HepG2 (cell line): ENCODE measurements around the gene THSD4. TPM values are rescaled to one million over a fixed set of nuclear protein-coding genes. Genes with fewer than 3 reads are reported as not detected.

Experiments
- ATAC-seq: fragments of 200-7000 bp; cut with Tn5 transposase; 3 replicates; pipeline ENCODE4 v1.9.1; 2020; ENCODE audit warnings: mild to moderate bottlenecking, moderate library complexity
- BruUV-seq: library from RNA; stranded (reverse); fragments of 400-500 nt; replicated peaks from 2 replicates; lab custom pipeline; 2021; lab: Mats Ljungman, UMichigan
- CTCF ChIA-PET: fragments of 300-600 bp; formaldehyde crosslinking; extraction: SDS; loops from one replicate; lab custom pipeline; 2021; ENCODE audit warnings: low total read pairs, inconsistent platforms, low intra/inter-chr PET ratio; lab: Yijun Ruan, JAX
- POLR2A ChIA-PET: fragments of 350-600 bp; sonication (Branson Sonifier 250); formaldehyde crosslinking; loops from one replicate; lab custom pipeline; 2020; ENCODE audit warnings: antibody characterized with exemption, inconsistent platforms; lab: Yijun Ruan, JAX
- DNase-seq: peaks from one replicate; pipeline ENCODE4 v3.0.0-alpha.2; 2015; ENCODE audit warnings: low spot score
- FAIRE-seq: peaks from 3 replicates; lab custom pipeline; 2011; peaks lifted over from hg19 to GRCh38; lab: Jason Lieb, UNC
- H2AFZ ChIP-seq: one replicate; pipeline ENCODE4 v1.6.1; 2011; ENCODE audit warnings: low read length, inconsistent platforms
- H3K27ac ChIP-seq: fragments of 300-600 bp; 3 replicates; pipeline ENCODE4 v1.8.0; 2011; ENCODE audit warnings: mixed run types, mild to moderate bottlenecking, mixed read lengths, low read length, inconsistent platforms; ENCODE audit not compliant: insufficient read depth; ENCODE audit errors: extremely low read length
- H3K27me3 ChIP-seq, 2 experiments: fragments of 200-600 bp in 1 of 2; 2 replicates in 1 of 2; 3 replicates in 1 of 2; pipeline versions ENCODE4 v1.6.0 to v1.8.0; 2011; ENCODE audit warnings: low read length in 2 of 2, mild to moderate bottlenecking in 2 of 2, moderate library complexity in 2 of 2, inconsistent platforms in 1 of 2; ENCODE audit not compliant: insufficient read depth in 2 of 2, control insufficient read depth in 1 of 2
- H3K36me3 ChIP-seq, 2 experiments: fragments of 200-600 bp in 1 of 2; replicated peaks in 1 of 2; 2 replicates in 1 of 2; 3 replicates in 1 of 2; pipeline versions ENCODE4 v1.5.1 to v1.8.0; 2011; ENCODE audit warnings: low read length in 2 of 2, inconsistent platforms in 1 of 2; ENCODE audit not compliant: insufficient read depth in 2 of 2, control insufficient read depth in 1 of 2
- H3K4me1 ChIP-seq: 2 replicates; pipeline ENCODE4 v1.5.1; 2012; ENCODE audit warnings: low read length, inconsistent platforms; ENCODE audit not compliant: insufficient read depth
- H3K4me2 ChIP-seq: 2 replicates; pipeline ENCODE4 v1.6.0; 2011; ENCODE audit warnings: low read depth, low read length, inconsistent platforms
- H3K4me3 ChIP-seq, 3 experiments: fragments of 200-600 bp in 1 of 3; sonication (generic), shearing (Covaris generic) in 1 of 3; replicated peaks in 1 of 3; 2 replicates each; pipeline ENCODE4 v1.5.1; 2011 to 2016; ENCODE audit warnings: low read length in 3 of 3, inconsistent platforms in 2 of 3, low read depth in 2 of 3, mild to moderate bottlenecking in 2 of 3, control low read depth in 1 of 3, mixed read lengths in 1 of 3; ENCODE audit not compliant: insufficient read depth in 1 of 3
- H3K79me2 ChIP-seq: one replicate; pipeline ENCODE4 v1.6.1; 2011; ENCODE audit warnings: low read length, inconsistent platforms; ENCODE audit not compliant: insufficient read depth
- H3K9ac ChIP-seq: 2 replicates; pipeline ENCODE4 v1.6.0; 2011; ENCODE audit warnings: mild to moderate bottlenecking, low read depth, low read length, inconsistent platforms; ENCODE audit not compliant: insufficient read depth
- H3K9me3 ChIP-seq: 2 replicates; pipeline ENCODE4 v1.5.1; 2012; ENCODE audit warnings: mild to moderate bottlenecking, low read length
- H4K20me1 ChIP-seq: 2 replicates; pipeline ENCODE4 v1.6.0; 2011; ENCODE audit warnings: inconsistent platforms, mild to moderate bottlenecking, low read length, moderate library complexity; ENCODE audit not compliant: insufficient read depth
- AGO1 ChIP-seq: fragments of 200-400 bp; formaldehyde crosslinking; IDR thresholded peaks from 2 replicates; pipeline ENCODE4 v1.6.1; 2017; ENCODE audit warnings: mild to moderate bottlenecking, low read depth, low read length, moderate library complexity; ENCODE audit not compliant: poor library complexity, severe bottlenecking
- AKAP8 ChIP-seq: sonication (generic); formaldehyde crosslinking; IDR thresholded peaks from 2 replicates; pipeline ENCODE4 v1.5.1; 2020; ENCODE audit warnings: mild to moderate bottlenecking, missing genetic modification reagents
- HES4 ChIP-seq: sonication (generic); formaldehyde crosslinking; IDR thresholded peaks from 2 replicates; pipeline ENCODE4 v1.9.0; 2021; ENCODE audit warnings: mild to moderate bottlenecking, missing genetic modification reagents, borderline replicate concordance
- MXI1 ChIP-seq: IDR thresholded peaks from 3 replicates; pipeline ENCODE4 v1.6.1; 2012; ENCODE audit warnings: low read depth, low read length, inconsistent platforms, borderline replicate concordance
- RBAK ChIP-seq: sonication (generic); formaldehyde crosslinking; IDR thresholded peaks from 2 replicates; pipeline ENCODE4 v1.5.1; 2020; ENCODE audit warnings: mild to moderate bottlenecking, missing genetic modification reagents
- SRSF4 ChIP-seq: fragments of 200-400 bp; formaldehyde crosslinking; IDR thresholded peaks from one replicate; pipeline ENCODE4 v1.6.1; 2018; ENCODE audit warnings: mild to moderate bottlenecking, low read depth, low read length, moderate library complexity; ENCODE audit not compliant: poor library complexity, severe bottlenecking
- TCF7L2 ChIP-seq: IDR thresholded peaks from 2 replicates; pipeline ENCODE4 v1.6.1; 2011; ENCODE audit warnings: mild to moderate bottlenecking, low read depth, low read length, moderate library complexity
- TGIF2 ChIP-seq: IDR thresholded peaks from 2 replicates; pipeline ENCODE4 v1.6.1; 2016; ENCODE audit warnings: control low read depth, missing compliant biosample characterization
- THAP11 ChIP-seq: IDR thresholded peaks from 2 replicates; pipeline ENCODE4 v1.6.1; 2016; ENCODE audit warnings: missing biosample characterization, missing genetic modification reagents
- ZBTB21 ChIP-seq: sonication (generic); formaldehyde crosslinking; IDR thresholded peaks from 2 replicates; pipeline ENCODE4 v1.4.0; 2020; ENCODE audit warnings: missing genetic modification reagents
- ZMYM2 ChIP-seq: sonication (generic); formaldehyde crosslinking; IDR thresholded peaks from 2 replicates; pipeline ENCODE4 v1.8.0; 2022; ENCODE audit warnings: mild to moderate bottlenecking, missing genetic modification reagents
- ZNF326 ChIP-seq: sonication (generic); formaldehyde crosslinking; IDR thresholded peaks from 2 replicates; pipeline ENCODE4 v1.4.0; 2020; ENCODE audit warnings: missing genetic modification reagents, borderline replicate concordance
- ZNF562 ChIP-seq: sonication (generic); formaldehyde crosslinking; IDR thresholded peaks from 2 replicates; pipeline ENCODE4 v1.8.0; 2022; ENCODE audit warnings: missing genetic modification reagents, borderline replicate concordance
- WGBS: methylation state at CpG from one replicate; pipeline ENCODE4 v1.1.6; 2017; ENCODE audit warnings: low lambda C conversion rate; 5-methylcytosine and 5-hydroxymethylcytosine counted together
- in situ Hi-C: cut with HindIII; loops from 2 replicates; pipeline ENCODE4 v1.10.0; 2017; ENCODE audit warnings: low pct_unique_long_range_greater_than_20kb; ENCODE audit not compliant: extremely low pct_ligation_motif_present
- intact Hi-C: fragments of 100-400 bp; cut with micrococcal nuclease; formaldehyde crosslinking; loops from one replicate; pipeline ENCODE4 v1.10.0; 2022; ENCODE audit not compliant: unreplicated experiment
- polyA plus RNA-seq, 8 experiments: library from polyadenylated mRNA; depleted of rRNA in 3 of 8; stranded (reverse) in 7 of 8; unstranded in 1 of 8; fragments of >200 nt; fragmentation: Illumina TruSeq in 4 of 8; extraction: Trizol in 4 of 8; gene quantifications; 2 replicates each; pipeline versions ENCODE4 v1.2.1 to v1.2.3, GENCODE V29; 2011 to 2016; ENCODE audit warnings: low read depth in 4 of 8, missing spikeins in 1 of 8, mixed read lengths in 1 of 8; ENCODE audit not compliant: insufficient read depth in 1 of 8
- total RNA-seq, 5 experiments: library from RNA; depleted of rRNA; stranded (reverse); fragments of >200 nt; fragmentation: Illumina TruSeq; extraction: Trizol; gene quantifications; 2 replicates each; pipeline ENCODE4 v1.2.3, GENCODE V29; 2016; ENCODE audit warnings: low read depth in 1 of 5
- TF ChIP-seq, protein P1 (sequence below): sonication (generic); formaldehyde crosslinking; IDR thresholded peaks from 2 replicates; pipeline ENCODE4 v1.4.0; 2020; ENCODE audit warnings: missing genetic modification reagents, mild to moderate bottlenecking, borderline replicate concordance
- TF ChIP-seq, protein P2 (sequence below): sonication (generic); formaldehyde crosslinking; IDR thresholded peaks from 2 replicates; pipeline ENCODE4 v1.4.0; 2020; ENCODE audit warnings: mild to moderate bottlenecking, missing genetic modification reagents, borderline replicate concordance
- TF ChIP-seq, protein P3 (sequence below): sonication (generic); formaldehyde crosslinking; IDR thresholded peaks from 2 replicates; pipeline ENCODE4 v1.4.0; 2020; ENCODE audit warnings: mild to moderate bottlenecking, missing genetic modification reagents, borderline replicate concordance

THSD4 gene
- total and polyA plus RNA-seq, 2 of the 13 experiments (the other 11 are each of a cell fraction or from before 2014, with no cell fraction given), result 0.07 to 0.21 TPM

GRCh38 chr15:71780115-71780976, 665.1 kb downstream of the THSD4 start:
- no peak overlapping the region for H3K27ac ChIP-seq
- H3K9ac ChIP-seq, result no peak overlapping the region
- in situ Hi-C loops, result no loop called here
- H4K20me1 ChIP-seq, result no peaks in the 10 kb centered on the region
- H2AFZ ChIP-seq, result no peak overlapping the region
- no peak overlapping the region for H3K4me2 ChIP-seq
- DNase-seq (peak; percentile 45), FAIRE-seq (peak; percentile 44), ATAC-seq (peak; percentile 78)
- H3K27me3 ChIP-seq, result peaks cover 5 to 23% of the 10 kb centered on the region in 2 experiments; a peak in 3 of 5 replicates
- no peaks in the 10 kb centered on the region for H3K79me2 ChIP-seq
- no peaks in the 10 kb centered on the region for H3K4me1 ChIP-seq
- intact Hi-C loops, result no loop called here
- no peaks in the 10 kb centered on the region for H3K36me3 ChIP-seq
- CTCF ChIA-PET, result interaction anchor here (0.6 to 2.0 kb wide), 2 partner anchors 28 to 36 kb away, joined by 3 to 7 read pairs; no protein-coding TSS in a partner anchor
- POLR2A ChIA-PET, result no interaction called here
- no peak overlapping the region for H3K4me3 ChIP-seq
- H3K9me3 ChIP-seq, result no peaks in the 10 kb centered on the region
- 10% methylated on average over 13 of the region's 13 CpGs for WGBS
- no TSS peak for BruUV-seq
- TF ChIP-seq ZMYM2 (CRISPR knock-in tag) (no peak), ZNF326 (no peak), TGIF2 (CRISPR knock-in tag) (no peak), MXI1 (no peak), HES4 (CRISPR knock-in tag) (no peak), AKAP8 (CRISPR knock-in tag) (no peak), SRSF4 (no peak), RBAK (no peak), ZNF562 (CRISPR knock-in tag) (no peak), TCF7L2 (no peak), ZBTB21 (CRISPR knock-in tag) (no peak), AGO1 (no peak), THAP11 (CRISPR knock-in tag) (no peak)
- TF ChIP-seq, protein P1, sequence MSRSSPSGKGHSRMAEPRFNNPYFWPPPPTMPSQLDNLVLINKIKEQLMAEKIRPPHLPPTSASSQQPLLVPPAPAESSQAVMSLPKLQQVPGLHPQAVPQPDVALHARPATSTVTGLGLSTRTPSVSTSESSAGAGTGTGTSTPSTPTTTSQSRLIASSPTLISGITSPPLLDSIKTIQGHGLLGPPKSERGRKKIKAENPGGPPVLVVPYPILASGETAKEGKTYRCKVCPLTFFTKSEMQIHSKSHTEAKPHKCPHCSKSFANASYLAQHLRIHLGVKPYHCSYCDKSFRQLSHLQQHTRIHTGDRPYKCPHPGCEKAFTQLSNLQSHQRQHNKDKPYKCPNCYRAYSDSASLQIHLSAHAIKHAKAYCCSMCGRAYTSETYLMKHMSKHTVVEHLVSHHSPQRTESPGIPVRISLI (CRISPR knock-in tag), result peak; percentile 80
- TF ChIP-seq, protein P2, sequence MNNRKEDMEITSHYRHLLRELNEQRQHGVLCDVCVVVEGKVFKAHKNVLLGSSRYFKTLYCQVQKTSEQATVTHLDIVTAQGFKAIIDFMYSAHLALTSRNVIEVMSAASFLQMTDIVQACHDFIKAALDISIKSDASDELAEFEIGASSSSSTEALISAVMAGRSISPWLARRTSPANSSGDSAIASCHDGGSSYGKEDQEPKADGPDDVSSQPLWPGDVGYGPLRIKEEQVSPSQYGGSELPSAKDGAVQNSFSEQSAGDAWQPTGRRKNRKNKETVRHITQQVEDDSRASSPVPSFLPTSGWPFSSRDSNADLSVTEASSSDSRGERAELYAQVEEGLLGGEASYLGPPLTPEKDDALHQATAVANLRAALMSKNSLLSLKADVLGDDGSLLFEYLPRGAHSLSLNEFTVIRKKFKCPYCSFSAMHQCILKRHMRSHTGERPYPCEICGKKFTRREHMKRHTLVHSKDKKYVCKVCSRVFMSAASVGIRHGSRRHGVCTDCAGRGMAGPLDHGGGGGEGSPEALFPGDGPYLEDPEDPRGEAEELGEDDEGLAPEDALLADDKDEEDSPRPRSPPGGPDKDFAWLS, result no peak
- TF ChIP-seq, protein P3, sequence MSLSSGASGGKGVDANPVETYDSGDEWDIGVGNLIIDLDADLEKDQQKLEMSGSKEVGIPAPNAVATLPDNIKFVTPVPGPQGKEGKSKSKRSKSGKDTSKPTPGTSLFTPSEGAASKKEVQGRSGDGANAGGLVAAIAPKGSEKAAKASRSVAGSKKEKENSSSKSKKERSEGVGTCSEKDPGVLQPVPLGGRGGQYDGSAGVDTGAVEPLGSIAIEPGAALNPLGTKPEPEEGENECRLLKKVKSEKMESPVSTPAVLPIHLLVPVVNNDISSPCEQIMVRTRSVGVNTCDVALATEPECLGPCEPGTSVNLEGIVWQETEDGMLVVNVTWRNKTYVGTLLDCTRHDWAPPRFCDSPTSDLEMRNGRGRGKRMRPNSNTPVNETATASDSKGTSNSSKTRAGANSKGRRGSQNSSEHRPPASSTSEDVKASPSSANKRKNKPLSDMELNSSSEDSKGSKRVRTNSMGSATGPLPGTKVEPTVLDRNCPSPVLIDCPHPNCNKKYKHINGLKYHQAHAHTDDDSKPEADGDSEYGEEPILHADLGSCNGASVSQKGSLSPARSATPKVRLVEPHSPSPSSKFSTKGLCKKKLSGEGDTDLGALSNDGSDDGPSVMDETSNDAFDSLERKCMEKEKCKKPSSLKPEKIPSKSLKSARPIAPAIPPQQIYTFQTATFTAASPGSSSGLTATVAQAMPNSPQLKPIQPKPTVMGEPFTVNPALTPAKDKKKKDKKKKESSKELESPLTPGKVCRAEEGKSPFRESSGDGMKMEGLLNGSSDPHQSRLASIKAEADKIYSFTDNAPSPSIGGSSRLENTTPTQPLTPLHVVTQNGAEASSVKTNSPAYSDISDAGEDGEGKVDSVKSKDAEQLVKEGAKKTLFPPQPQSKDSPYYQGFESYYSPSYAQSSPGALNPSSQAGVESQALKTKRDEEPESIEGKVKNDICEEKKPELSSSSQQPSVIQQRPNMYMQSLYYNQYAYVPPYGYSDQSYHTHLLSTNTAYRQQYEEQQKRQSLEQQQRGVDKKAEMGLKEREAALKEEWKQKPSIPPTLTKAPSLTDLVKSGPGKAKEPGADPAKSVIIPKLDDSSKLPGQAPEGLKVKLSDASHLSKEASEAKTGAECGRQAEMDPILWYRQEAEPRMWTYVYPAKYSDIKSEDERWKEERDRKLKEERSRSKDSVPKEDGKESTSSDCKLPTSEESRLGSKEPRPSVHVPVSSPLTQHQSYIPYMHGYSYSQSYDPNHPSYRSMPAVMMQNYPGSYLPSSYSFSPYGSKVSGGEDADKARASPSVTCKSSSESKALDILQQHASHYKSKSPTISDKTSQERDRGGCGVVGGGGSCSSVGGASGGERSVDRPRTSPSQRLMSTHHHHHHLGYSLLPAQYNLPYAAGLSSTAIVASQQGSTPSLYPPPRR, result no peak
